Neural progenitor cell (in vitro differentiated cells): Measurements from ENCODE around the gene OAS1.

Experiments
- EZH2 ChIP-seq: fragments of 200-600 bp; sonication (generic); IDR thresholded peaks from 2 replicates; pipeline ENCODE4 v1.6.1; 2017; ENCODE audit warnings: antibody characterized with exemption, mild to moderate bottlenecking, moderate library complexity
- EZH2phosphoT487 ChIP-seq: fragments of 200-600 bp; sonication (generic); IDR thresholded peaks from 2 replicates; pipeline ENCODE4 v1.6.1; 2017; ENCODE audit warnings: antibody characterized with exemption
- TF ChIP-seq, protein P1 (sequence below): fragments of 200-600 bp; sonication (generic); IDR thresholded peaks from 2 replicates; pipeline ENCODE4 v1.5.1; 2017; ENCODE audit warnings: antibody characterized with exemption, mild to moderate bottlenecking

DNA sequence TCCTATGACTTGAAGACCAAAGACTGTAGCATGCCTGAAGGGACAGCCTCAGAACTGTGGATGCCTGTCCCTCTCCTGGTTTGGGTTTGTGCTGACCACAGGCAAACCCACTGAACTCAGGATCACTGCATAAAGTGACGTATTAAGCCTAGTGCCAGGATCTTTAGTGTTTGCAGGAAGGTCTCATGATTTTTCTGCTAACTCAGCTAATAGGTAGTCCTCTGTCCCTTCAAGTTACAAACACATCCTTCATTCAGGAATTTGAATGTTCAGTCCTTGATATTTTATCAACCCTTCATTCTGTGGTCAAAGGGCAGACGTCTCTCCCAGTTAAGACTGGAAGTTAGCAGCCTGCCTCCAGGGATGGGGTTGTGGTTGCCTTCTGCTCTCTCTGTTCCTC is 21.2 kb downstream of the OAS1 start:
- no peak for TF ChIP-seq EZH2
- TF ChIP-seq, protein P1, sequence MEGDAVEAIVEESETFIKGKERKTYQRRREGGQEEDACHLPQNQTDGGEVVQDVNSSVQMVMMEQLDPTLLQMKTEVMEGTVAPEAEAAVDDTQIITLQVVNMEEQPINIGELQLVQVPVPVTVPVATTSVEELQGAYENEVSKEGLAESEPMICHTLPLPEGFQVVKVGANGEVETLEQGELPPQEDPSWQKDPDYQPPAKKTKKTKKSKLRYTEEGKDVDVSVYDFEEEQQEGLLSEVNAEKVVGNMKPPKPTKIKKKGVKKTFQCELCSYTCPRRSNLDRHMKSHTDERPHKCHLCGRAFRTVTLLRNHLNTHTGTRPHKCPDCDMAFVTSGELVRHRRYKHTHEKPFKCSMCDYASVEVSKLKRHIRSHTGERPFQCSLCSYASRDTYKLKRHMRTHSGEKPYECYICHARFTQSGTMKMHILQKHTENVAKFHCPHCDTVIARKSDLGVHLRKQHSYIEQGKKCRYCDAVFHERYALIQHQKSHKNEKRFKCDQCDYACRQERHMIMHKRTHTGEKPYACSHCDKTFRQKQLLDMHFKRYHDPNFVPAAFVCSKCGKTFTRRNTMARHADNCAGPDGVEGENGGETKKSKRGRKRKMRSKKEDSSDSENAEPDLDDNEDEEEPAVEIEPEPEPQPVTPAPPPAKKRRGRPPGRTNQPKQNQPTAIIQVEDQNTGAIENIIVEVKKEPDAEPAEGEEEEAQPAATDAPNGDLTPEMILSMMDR = no peak
- TF ChIP-seq EZH2phosphoT487 = no peak
